IPS-18c (cell line): ENCODE data around the gene VWA2.

Experiments used
- H3K4me3 ChIP-seq: 2 replicates; pipeline ENCODE4 v1.7.0; 2013; ENCODE audit warnings: low read depth, mild to moderate bottlenecking, low read length, moderate library complexity; ENCODE audit not compliant: insufficient read depth
- H3K9me3 ChIP-seq: one replicate; pipeline ENCODE4 v1.6.1; 2013; ENCODE audit warnings: mild to moderate bottlenecking, low read length, moderate library complexity; ENCODE audit not compliant: control insufficient read depth, insufficient read depth

VWA2 gene

GRCh38 chr10:114265392-114266053 lies 26.5 kb downstream of the VWA2 start:
- Histone ChIP-seq H3K4me3 (no peak overlapping the region), H3K9me3 (no peaks in the 10 kb centered on the region)

- no peaks in the 10 kb centered on the region for H3K9me3 ChIP-seq
- no peak overlapping the region for H3K4me3 ChIP-seq
These were observed 27.5 kb downstream of the VWA2 start for GRCh38 chr10:114266521-114266920.

GRCh38 chr10:114271075-114271778 lies 32.2 kb downstream of the VWA2 start:
- no peak overlapping the region for H3K4me3 ChIP-seq
- H3K9me3 ChIP-seq, result no peaks in the 10 kb centered on the region

GRCh38 chr10:114271779-114272167 lies 32.7 kb downstream of the VWA2 start:
- H3K4me3 ChIP-seq, result no peak overlapping the region

GRCh38 chr10:114272696-114273095 lies 33.6 kb downstream of the VWA2 start:
- no peak overlapping the region for H3K4me3 ChIP-seq
- no peaks in the 10 kb centered on the region for H3K9me3 ChIP-seq

More at GRCh38 chr10:114271779-114272167, 32.7 kb downstream of the VWA2 start:
- no peaks in the 10 kb centered on the region for H3K9me3 ChIP-seq

GRCh38 chr10:114273910-114274309 lies 34.9 kb downstream of the VWA2 start:
- Histone ChIP-seq H3K9me3 (no peaks in the 10 kb centered on the region), H3K4me3 (no peak overlapping the region)

- Histone ChIP-seq H3K4me3 (no peak overlapping the region), H3K9me3 (no peaks in the 10 kb centered on the region)
These were observed 35.8 kb downstream of the VWA2 start for GRCh38 chr10:114274616-114275453.

- Histone ChIP-seq H3K9me3 (no peaks in the 10 kb centered on the region), H3K4me3 (no peak overlapping the region)
These were observed 37.0 kb downstream of the VWA2 start for GRCh38 chr10:114276066-114276465.

GRCh38 chr10:114276671-114277070 lies 37.6 kb downstream of the VWA2 start:
- Histone ChIP-seq H3K9me3 (no peaks in the 10 kb centered on the region), H3K4me3 (no peak overlapping the region)

GRCh38 chr10:114278140-114278883 lies 39.3 kb downstream of the VWA2 start:
- Histone ChIP-seq H3K4me3 (no peak overlapping the region), H3K9me3 (no peaks in the 10 kb centered on the region)

- Histone ChIP-seq H3K9me3 (no peaks in the 10 kb centered on the region), H3K4me3 (no peak overlapping the region)
These were observed 39.8 kb downstream of the VWA2 start for GRCh38 chr10:114278884-114279191.

GRCh38 chr10:114279289-114279688 lies 40.2 kb downstream of the VWA2 start:
- no peaks in the 10 kb centered on the region for H3K9me3 ChIP-seq
- no peak overlapping the region for H3K4me3 ChIP-seq

GRCh38 chr10:114279901-114280644 lies 41.0 kb downstream of the VWA2 start:
- Histone ChIP-seq H3K4me3 (no peak overlapping the region), H3K9me3 (no peaks in the 10 kb centered on the region)

GRCh38 chr10:114281006-114281405 lies 42.0 kb downstream of the VWA2 start:
- Histone ChIP-seq H3K4me3 (no peak overlapping the region), H3K9me3 (no peaks in the 10 kb centered on the region)

- H3K4me3 ChIP-seq, result no peak overlapping the region
- no peaks in the 10 kb centered on the region for H3K9me3 ChIP-seq
These were observed 42.4 kb downstream of the VWA2 start for GRCh38 chr10:114281461-114281860.

GRCh38 chr10:114282526-114282925 lies 43.5 kb downstream of the VWA2 start:
- Histone ChIP-seq H3K9me3 (no peaks in the 10 kb centered on the region), H3K4me3 (no peak overlapping the region)

- no peaks in the 10 kb centered on the region for H3K9me3 ChIP-seq
- no peak overlapping the region for H3K4me3 ChIP-seq
These were observed 44.0 kb downstream of the VWA2 start for GRCh38 chr10:114283091-114283490.
